Fibroblast of skin of left biceps (primary cell): ENCODE measurements around the gene DMC1.

ENCODE experiments used
- DNase-seq, 2 experiments: peaks; one replicate each; pipeline ENCODE4 v3.0.0-alpha.2; 2013; ENCODE audit warnings: low read depth in 2 of 2

DMC1 gene

GRCh38 chr22:38567531-38568285, 2.3 kb downstream of the DMC1 start:
- peak; percentile 13 for DNase-seq

DNA sequence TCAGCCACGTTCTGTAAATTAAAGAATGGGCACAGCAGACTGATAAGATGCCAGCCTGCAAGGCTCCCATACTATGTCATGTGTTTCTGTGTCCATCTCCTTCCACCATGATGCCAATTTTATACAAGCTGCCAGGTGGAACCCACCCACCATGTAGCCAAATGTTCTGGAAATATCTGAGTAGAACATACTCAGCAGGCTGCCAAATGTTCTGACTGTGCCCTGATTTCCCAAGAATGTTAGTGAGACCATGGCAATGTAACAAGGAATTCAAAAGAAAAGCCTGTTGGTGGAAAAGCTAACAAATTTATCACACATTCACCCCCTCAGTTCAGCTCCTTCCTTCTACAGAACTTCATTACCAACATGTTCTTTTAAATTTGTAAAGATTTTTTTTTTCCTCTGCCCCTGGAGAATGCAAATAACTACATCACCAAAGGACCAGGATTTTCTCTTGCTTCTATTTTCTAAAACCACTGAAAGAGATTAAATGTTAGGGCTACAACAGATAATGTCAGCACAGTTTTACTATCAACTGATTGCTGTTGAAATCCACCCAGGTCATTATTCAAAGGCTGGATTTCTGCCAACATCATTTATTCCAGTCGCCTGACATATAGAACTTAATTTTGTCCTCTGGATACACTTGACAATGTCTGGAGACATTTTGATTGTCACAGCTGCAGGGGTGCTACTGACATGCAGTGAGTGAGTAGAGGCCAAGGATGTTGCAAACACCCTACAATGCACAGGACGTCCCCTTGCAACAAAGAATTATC, 3.1 kb downstream of the DMC1 start:
- no peak for DNase-seq

- DNase-seq, result no peak
Measured at GRCh38 chr22:38565441-38565840, 4.5 kb downstream of the DMC1 start.

GRCh38 chr22:38564669-38565068, 5.3 kb downstream of the DMC1 start:
- no peak for DNase-seq

- peak; percentile 56 to 58 for DNase-seq
Measured at GRCh38 chr22:38554281-38554680, 15.7 kb downstream of the DMC1 start.

DNA sequence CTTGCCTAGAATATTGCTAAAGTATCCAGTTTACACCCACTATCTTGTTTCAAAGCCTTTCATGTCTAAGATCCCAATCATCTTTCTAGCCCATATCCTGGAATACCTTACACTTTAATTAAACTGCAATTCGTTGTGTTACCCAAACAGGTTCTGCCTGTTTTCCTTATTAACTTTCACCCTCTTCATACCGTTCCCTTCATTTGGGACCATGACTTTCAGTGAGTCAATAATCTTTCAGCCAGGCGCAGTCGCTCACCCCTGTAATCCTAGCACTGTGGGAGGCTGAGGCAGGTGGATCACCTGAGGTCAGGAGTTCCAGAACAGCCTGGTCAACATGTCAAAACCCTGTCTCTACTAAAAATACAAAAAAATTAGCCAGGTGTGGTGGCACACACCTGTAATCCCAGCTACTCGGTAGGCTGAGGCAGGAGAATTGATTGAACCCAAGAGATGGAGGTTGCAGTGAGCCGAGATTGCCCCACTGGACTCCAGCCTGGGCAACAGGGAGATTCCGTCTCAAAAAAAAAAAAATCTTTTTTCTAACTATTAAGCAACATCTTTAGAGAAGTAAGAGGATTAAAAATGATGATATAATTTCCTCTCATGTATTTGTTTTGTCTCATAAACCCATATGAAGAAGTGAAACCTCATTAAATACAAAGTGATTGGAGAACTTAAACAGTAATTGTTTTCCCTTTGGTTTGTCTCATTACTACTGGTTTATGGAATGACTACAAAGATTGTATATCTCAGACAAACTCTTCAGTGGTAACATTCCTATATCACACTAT, 20.7 kb downstream of the DMC1 start:
- no peak for DNase-seq

DNA sequence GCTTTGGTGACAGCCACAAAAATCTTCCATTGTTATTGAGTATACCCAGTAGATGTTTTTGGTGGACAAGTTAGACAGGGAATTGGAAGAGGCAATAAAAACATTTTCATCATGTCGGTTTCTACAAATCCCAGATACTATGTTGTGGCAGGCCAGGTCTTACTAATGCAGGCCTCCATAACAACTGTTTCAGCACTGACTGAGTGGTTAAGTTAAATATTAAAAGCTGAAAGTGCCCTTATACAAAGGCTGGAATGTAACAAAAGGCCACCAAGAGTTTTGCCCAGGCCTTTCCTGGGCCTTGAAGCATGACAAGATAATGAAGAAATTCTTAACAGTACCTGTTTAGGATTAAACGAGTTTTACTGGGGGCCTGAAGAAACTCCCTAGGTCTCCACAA, 29.3 kb downstream of the DMC1 start:
- no peak for DNase-seq

DNA sequence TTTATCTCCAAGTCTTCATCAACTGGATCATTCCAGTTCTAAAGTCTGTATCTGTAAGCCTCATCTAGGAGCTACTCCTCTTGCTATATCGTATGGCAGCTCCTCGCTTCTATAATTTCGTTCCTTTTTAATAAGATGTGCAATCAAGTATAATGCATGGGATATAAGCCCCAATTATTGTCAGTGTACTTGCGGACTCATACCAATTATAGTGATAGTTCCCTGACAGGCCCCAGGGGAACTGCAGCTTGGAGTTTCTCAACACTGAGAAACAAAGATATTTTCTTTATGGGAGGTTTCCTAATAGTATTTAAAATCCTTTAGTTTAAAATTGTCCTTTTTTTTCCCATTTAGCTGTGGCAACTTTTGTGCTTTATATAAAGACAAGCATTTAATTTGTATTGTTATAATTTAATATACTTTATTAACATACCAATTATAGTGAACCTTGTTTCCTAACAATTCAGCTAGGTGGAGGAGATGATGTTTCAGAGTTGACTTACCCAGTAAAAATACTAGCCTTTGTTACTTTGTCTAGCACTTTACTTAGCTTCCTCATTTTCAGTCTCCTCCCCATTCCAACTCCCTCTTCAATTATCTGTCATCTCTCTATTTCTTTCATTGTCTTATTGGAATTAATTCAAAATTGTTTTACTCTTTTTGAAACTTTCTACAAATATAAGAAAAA, 38.6 kb downstream of the DMC1 start:
- no peak for DNase-seq

DNA sequence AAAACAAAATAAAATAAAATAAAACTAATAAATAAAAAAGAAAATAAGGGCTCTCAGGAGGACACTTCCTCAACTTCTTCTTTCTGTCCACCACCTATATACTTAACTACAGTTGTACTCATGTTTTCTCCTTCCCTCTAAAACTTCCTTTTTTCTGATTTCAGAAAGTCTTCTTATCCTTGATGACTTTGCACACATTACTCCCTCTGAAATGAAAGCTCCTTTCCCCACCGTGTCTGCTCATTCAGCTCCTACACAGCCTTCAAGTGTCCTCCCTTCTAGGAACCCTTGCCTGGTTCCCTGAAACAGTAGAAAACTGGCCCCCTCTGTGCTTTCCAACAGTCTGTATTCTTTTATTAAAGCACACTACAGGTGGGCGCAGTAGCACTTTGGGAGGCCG, 45.6 kb downstream of the DMC1 start:
- no peak for DNase-seq

DNA sequence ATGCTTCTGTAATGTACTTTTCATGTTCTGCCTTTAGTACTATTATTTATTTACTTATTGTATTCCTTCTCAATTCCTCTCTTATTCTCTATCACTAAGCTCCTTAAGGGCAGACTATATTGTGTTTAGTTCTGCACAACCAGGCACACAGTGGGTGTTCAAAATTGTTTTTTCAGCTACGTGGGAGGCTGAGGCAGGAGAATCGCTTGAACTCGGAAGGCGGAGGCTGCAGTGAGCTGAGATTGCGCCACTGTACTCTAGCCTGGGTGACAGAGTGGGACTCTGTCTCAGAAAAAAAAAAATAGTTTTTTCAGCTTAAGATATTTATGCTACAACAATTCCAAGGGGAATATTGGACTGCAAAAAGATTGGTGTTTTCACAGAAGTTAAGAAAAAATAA, 46.5 kb downstream of the DMC1 start:
- DNase-seq, result no peak

- no peak for DNase-seq
Measured at GRCh38 chr22:38523029-38523428, 47.0 kb downstream of the DMC1 start.

GRCh38 chr22:38519453-38520250, 50.3 kb downstream of the DMC1 start:
- DNase-seq, result no peak

DNA sequence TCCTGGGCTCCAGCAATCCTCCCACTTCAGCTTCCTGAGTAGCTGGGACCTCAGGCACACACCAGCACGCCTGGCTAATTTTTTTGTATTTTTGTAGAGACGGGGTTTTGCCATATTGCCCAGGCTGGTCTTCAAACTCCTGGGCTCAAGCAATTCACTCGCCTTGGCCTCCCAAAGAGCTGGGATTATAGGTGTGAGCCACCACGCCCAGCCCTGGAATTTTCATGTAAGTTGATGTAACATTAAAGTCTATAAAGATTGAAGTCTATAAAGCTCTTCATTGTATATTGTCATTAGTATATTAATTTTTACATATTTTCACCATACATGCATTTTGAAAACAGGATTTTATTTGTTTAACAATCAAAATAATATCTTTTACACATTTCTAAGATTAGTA, 51.4 kb downstream of the DMC1 start:
- DNase-seq, result no peak

DNA sequence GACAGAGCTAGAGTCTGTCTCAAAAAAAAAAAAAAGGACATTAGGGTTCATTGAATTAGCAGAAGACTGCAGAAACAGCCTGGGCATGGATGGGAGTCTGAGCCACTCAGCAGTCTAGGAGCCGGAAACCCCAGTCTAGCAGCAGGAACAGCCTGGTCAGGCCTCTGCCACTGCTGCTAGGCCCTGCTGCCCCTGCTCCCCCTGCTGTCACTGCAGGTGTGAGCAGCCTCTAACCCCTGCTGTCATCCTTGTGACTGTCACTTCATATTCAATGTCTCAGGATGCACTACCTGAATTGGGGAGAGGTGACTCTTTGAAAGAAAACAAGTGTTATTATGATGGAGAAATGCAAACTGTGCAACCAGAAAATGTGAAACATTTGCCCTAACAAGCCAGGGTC, 56.9 kb downstream of the DMC1 start:
- no peak for DNase-seq

DNA sequence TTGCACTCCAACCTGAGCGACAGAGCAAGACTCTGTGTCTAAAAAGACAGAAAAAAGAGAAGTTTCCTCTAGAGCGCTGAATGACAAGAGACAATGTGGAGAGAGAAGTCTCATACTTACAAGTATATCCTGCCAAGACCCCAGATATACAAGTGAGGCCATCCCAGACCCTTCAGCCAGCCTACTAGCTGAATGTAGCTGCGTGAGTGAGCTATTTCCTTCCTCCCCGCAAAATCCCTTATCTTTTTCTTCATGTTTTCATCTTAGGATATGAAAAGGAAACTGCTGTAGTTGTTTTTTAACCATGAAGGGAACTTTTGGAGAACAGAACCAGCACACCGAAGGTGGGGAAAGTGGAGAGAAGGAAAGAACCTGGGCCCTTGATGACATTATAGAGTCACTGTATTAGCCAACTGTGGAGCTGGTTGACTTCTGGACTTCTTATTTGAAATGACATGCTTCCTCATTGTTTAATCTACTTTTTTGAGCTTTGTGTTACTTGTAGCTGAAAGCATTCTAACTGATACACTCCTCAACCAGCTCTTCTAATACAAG, 59.5 kb downstream of the DMC1 start:
- DNase-seq, result no peak

- DNase-seq, result peak; percentile 83 to 91
Measured at GRCh38 chr22:38506118-38506962, 63.6 kb downstream of the DMC1 start, which contains the start of gene DDX17. Gene DDX17, minus strand, starts transcription at chr22:38506311.

DNA sequence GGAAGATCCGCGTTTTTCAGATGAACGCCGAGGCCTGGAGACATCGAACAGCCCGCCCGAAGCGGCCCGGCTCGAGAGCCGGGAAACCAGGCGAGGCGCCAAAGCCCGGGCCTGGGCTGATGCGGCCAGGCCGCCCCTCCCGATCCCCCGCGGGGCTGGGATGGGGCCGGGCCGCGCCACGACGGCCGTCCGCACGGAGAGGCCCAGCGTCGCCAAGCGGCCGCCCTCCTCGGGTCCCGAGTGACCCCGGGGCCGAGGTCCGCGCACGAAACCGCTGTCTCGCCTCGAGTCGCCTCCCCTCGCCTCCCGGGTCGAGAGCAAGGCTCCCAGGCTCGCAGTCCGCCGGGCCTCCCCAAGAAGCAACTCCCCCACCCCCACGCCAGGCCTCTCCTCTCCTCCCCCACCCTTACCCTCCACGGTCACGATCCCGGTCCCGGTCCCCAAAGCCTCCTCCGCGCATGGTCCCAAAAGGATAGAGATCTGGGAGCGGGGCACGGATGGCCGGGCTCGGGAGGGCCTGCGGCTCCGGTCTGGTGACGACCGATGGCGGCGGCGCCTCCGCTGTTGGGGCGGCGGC, 64.4 kb downstream of the DMC1 start:
- no peak for DNase-seq

DNA sequence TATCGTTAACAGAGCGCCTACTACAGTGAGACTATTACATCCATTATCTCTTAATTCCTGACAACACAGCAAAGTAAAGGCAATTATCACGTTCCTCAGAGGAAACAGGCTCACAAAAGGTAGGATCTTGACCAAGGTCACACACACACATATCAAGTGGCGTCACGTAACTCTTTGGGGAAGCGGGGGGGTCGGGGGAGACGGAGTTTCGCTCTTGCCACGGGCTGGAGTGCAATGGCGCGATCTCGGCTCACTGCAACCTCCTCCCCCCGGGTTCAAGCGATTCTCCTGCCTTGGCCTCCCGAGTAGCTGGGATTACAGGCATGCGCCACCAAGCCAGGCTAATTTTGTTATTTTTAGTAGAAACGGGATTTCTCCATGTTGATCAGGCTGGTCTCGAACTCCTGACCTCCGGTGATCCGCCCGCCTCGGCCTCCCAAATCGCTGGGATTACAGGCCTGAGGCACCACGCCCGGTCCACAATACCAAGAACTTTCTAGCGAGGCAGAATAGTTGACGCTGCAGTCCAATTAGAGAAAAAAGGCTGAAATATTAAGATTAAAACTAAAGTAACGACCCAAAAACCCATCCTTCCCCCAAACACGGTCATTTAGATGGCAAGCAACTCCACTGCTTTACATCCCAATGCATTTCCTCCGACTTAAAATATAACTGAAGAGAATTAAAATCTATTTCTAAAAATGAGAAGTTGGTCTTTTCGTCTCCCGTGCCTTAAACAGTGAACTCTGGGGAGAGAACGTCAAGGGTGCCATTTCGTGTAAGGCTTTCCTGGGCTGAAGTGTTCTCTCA, 65.0 kb downstream of the DMC1 start:
- no peak for DNase-seq

- no peak for DNase-seq
Measured at GRCh38 chr22:38503021-38503420, 67.0 kb downstream of the DMC1 start.
